ENCODE measurements around the gene ARHGEF11. TPM values are rescaled to one million over a fixed set of nuclear protein-coding genes. Genes with fewer than 3 reads are reported as not detected.

Gene ARHGEF11
- total and polyA plus RNA-seq, 9 of the 15 experiments (the other 6 are each of a cell fraction or from before 2014, with no cell fraction given) = 0.14 to 15.5 (median 9.0) TPM

DNA sequence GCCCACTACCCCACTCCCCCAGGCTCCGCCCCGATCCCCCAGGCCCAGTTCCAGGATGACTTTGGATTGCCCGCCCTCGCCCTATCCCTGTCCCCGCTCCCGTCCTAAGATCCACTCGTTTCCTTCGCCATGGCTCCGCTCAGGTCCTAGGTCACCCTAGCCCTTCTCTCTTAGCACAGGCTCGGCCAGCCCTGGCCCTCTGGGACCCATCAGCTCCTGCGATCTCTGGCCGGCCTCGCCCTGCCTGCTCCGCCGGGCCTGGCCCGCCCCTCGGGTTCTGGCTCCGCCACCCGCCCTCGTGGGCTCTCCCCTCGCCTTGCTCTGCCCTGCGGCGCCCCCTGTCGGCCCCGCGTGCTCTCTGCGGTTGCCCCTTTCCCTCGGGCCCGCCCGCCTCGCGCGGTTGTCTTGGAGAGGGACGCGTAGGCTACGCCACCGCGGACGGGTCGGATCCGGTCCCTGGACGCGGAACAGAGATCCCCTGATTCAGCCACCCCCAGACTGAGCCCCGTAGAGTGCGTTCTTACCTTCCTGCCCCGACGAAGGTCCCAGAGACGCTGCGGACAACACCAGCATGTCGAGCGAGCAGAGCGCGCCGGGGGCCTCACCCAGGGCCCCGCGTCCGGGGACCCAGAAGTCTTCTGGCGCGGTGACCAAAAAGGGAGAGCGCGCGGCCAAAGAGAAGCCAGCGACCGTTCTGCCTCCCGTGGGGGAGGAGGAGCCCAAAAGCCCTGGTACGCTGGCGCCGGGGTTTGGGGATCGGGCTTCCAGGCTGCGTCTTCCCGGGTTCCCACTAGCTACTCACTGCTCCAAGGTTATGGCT, 125.1 kb downstream of the ARHGEF11 start, which contains the start of gene LRRC71 (continued):
- peak; percentile 51; the same call in 1 of the 2 replicates for TF ChIP-seq RNF2 (IDR thresholded peaks at IDR 0.05)
- no peak for TF ChIP-seq KHSRP (IDR thresholded peaks at IDR 0.05)
- no peak for TF ChIP-seq ZNF311 (CRISPR knock-in tag; IDR thresholded peaks at IDR 0.05)
- no peak for TF ChIP-seq ZNF274 (IDR thresholded peaks at IDR 0.05; ENCODE audit: borderline replicate concordance, low read depth, low read length)
- TF ChIP-seq ZFX (CRISPR knock-in tag; IDR thresholded peaks at IDR 0.05) = peak; percentile 46
- TF ChIP-seq PRPF4 (IDR thresholded peaks at IDR 0.05; ENCODE audit: insufficient read depth, low read depth, low read length, poor library complexity, severe bottlenecking) = no peak
- TF ChIP-seq SMARCE1 (IDR thresholded peaks at IDR 0.05) = no peak
- TF ChIP-seq, protein P1, sequence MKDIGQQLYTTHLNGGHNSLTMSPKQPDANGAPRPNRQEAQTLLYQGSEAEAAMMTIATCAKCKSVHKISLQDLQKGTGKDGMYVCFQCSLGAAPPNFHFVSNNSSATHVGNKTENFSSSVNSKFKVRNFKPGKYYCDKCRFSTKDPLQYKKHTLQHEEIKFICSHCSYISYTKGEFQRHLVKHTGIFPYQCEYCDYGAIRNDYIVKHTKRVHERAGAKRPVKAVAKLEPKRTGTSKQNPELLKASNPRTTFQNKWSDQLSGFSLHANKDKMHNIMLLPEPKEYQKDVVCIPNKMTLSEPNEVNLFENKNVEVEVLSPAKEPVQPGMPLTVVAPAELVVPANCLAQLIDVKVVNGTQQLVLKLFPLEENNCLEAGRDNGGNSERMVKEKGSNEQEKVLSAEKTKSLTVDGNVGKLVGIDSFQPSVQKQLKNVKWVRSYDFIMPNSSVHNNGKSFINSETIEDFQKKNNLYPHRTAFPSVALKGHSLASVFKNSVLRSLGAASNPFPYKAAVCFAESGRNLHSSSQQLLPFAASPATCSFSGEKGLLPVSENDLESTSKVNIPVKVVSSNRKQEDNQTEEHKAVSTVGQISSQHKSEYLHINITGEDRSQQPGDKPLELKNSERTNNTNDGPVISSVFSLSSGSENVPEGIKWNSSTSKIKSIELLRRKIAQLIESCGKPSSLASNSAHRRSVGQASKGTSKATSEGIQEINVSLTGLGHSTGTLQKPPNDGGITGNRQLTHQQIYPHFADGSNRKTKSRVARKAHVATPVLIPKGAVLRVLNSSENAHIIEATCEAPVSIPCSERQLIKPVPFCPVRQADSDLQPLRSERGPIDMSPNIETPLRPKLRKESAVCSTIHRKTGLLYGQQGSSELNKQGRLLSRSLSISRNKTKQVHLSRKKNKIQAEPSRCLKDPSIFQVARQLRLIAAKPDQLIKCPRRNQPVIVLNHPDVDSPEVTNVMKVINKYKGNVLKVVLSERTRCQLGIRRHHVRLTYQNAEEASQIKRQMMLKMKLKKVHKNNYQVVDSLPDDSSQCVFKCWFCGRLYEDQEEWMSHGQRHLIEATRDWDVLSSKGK (CRISPR knock-in tag; IDR thresholded peaks at IDR 0.05) = no peak
- no peak for TF ChIP-seq BACH1 (tag; IDR thresholded peaks at IDR 0.05)
- TF ChIP-seq KDM4B (IDR thresholded peaks at IDR 0.05; ENCODE audit: borderline replicate concordance in 2 of 2, low read depth in 1 of 2) = peak in 1 of 2 experiments; percentile 84; a peak in 1 of 4 replicates
- TF ChIP-seq BCL6 (CRISPR knock-in tag; IDR thresholded peaks at IDR 0.05) = no peak
- no peak for TF ChIP-seq ELF2 (CRISPR knock-in tag; IDR thresholded peaks at IDR 0.05)
- TF ChIP-seq FOXK2 (conservative IDR thresholded peaks at IDR 0.05 in 1 of 2, IDR thresholded peaks at IDR 0.05 in 1 of 2; ENCODE audit: low read depth in 2 of 2) = no peak
- no peak for TF ChIP-seq ELK3 (CRISPR knock-in tag; IDR thresholded peaks at IDR 0.05)
- no peak for TF ChIP-seq PHB (CRISPR knock-in tag; IDR thresholded peaks at IDR 0.05)
- no peak for TF ChIP-seq ARHGAP35 (IDR thresholded peaks at IDR 0.05; ENCODE audit: partially characterized antibody)
- no peak; the same call in 1 of the 2 replicates for TF ChIP-seq RUNX1 (IDR thresholded peaks at IDR 0.05; ENCODE audit: low read depth)
- TF ChIP-seq GATAD2B (IDR thresholded peaks at IDR 0.05; ENCODE audit: borderline replicate concordance) = no peak
- TF ChIP-seq ZNF696 (CRISPR knock-in tag; conservative IDR thresholded peaks at IDR 0.05) = no peak
- TF ChIP-seq ARNT (IDR thresholded peaks at IDR 0.05) = no peak
- no peak for TF ChIP-seq SNRNP70 (optimal IDR thresholded peaks at IDR 0.05; ENCODE audit: low read depth, low read length)
- TF ChIP-seq CC2D1A (IDR thresholded peaks at IDR 0.05) = no peak
- TF ChIP-seq SRSF1 (IDR thresholded peaks at IDR 0.05; ENCODE audit: low read depth, low read length) = no peak
- TF ChIP-seq STAT5B (CRISPR knock-in tag; IDR thresholded peaks at IDR 0.05) = no peak
- no peak for TF ChIP-seq ZBED1 (IDR thresholded peaks at IDR 0.05)
- no peak for TF ChIP-seq ZNF124 (CRISPR knock-in tag; IDR thresholded peaks at IDR 0.05)
- no peak for TF ChIP-seq NR2F6 (CRISPR knock-in tag; IDR thresholded peaks at IDR 0.05)
- TF ChIP-seq BMI1 (IDR thresholded peaks at IDR 0.05; ENCODE audit: low read length) = no peak; the same call in 1 of the 2 replicates
- peak; percentile 73 for TF ChIP-seq FUS (optimal IDR thresholded peaks at IDR 0.05; ENCODE audit: low read depth, low read length)

Data from K562 (cell line).